Measurements from ENCODE around the gene ENDOV. TPM values are rescaled to one million over a fixed set of nuclear protein-coding genes. Genes with fewer than 3 reads are reported as not detected.

ENDOV gene
- total and polyA plus RNA-seq, 2 experiments from 2014 or later: 21.2 to 33.8 TPM

DNA sequence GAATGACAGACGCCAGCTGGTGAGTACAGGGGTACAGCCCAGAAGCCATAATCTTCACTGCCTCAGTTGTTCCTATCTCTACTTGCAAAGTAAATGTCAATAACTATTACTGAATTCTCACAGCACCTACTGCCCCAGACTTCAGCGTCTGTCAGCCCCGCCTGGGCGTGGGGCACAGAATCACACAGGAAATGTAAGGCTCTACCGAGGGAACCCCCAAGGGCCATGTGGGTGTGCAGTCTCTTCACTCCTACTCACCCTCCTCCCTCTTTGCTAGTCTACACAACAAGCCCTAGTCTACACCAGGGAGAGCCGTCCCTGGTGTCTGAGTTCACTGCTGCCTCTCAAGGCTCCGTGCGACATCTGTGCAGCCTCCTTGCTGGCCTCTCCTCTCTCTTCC, 57.0 kb downstream of the ENDOV start:
- Histone ChIP-seq H3K4me1 (ENCODE audit: insufficient read depth) (peaks cover 16% of the 10 kb centered on the region), H3K27me3 (peaks cover 96% of the 10 kb centered on the region), H3K79me2 (no peaks in the 10 kb centered on the region), H3K4me2 (no peak overlapping the region), H3K9me3 (ENCODE audit: low read depth) (no peaks in the 10 kb centered on the region), H2AFZ (no peak overlapping the region), H4K20me1 (ENCODE audit: insufficient read depth, poor library complexity, severe bottlenecking) (no peaks in the 10 kb centered on the region), H3K9me2 (replicated peaks; ENCODE audit: insufficient read depth) (no peaks in the 10 kb centered on the region), H3K27ac (no peak overlapping the region), H3K4me3 (no peak overlapping the region), H3K36me3 (replicated peaks; ENCODE audit: insufficient read depth, low read depth) (no peaks in the 10 kb centered on the region)
- TF ChIP-seq EZH2phosphoT487 (IDR thresholded peaks at IDR 0.05; ENCODE audit: low read depth, severe bottlenecking, unreplicated experiment) (no peak), EZH2 (IDR thresholded peaks at IDR 0.05; ENCODE audit: borderline replicate concordance) (no peak)
- TF ChIP-seq, protein P1, sequence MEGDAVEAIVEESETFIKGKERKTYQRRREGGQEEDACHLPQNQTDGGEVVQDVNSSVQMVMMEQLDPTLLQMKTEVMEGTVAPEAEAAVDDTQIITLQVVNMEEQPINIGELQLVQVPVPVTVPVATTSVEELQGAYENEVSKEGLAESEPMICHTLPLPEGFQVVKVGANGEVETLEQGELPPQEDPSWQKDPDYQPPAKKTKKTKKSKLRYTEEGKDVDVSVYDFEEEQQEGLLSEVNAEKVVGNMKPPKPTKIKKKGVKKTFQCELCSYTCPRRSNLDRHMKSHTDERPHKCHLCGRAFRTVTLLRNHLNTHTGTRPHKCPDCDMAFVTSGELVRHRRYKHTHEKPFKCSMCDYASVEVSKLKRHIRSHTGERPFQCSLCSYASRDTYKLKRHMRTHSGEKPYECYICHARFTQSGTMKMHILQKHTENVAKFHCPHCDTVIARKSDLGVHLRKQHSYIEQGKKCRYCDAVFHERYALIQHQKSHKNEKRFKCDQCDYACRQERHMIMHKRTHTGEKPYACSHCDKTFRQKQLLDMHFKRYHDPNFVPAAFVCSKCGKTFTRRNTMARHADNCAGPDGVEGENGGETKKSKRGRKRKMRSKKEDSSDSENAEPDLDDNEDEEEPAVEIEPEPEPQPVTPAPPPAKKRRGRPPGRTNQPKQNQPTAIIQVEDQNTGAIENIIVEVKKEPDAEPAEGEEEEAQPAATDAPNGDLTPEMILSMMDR (IDR thresholded peaks at IDR 0.05; ENCODE audit: poor library complexity): no peak
- DNase-seq (ENCODE audit: low spot score): no peak
- 85% methylated on average over 8 of the region's 8 CpGs for WGBS (ENCODE audit: low lambda C conversion rate, missing lambda C conversion rate)

DNA sequence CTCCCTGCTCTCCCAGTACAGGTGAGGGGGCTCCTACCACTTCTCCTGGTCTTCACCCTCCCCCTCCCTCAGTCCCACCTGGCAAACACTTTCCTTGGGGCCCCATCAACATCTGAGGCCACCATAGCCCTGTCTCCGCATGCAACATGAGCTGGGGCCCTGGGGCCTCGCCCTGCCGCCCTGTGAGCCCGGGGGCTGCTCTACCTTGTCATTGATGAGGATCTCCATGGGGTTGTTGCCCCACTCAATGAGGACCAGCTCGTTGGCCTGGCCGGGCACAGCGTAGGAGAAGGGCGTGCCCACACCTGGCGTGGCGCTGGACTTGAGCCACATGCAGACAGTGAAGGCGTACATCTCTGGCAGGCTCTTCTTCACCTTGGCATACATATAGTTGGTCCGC, 58.0 kb downstream of the ENDOV start:
- TF ChIP-seq, protein P1 (IDR thresholded peaks at IDR 0.05; ENCODE audit: poor library complexity): no peak
- no peak for TF ChIP-seq EZH2phosphoT487 (IDR thresholded peaks at IDR 0.05; ENCODE audit: low read depth, severe bottlenecking, unreplicated experiment)
- no peak for TF ChIP-seq EZH2 (IDR thresholded peaks at IDR 0.05; ENCODE audit: borderline replicate concordance)
- Histone ChIP-seq H3K79me2 (no peaks in the 10 kb centered on the region), H3K27ac (no peak overlapping the region), H3K4me3 (no peak overlapping the region), H3K4me1 (ENCODE audit: insufficient read depth) (peaks cover 25% of the 10 kb centered on the region), H3K9me3 (ENCODE audit: low read depth) (no peaks in the 10 kb centered on the region), H3K36me3 (replicated peaks; ENCODE audit: insufficient read depth, low read depth) (no peaks in the 10 kb centered on the region), H3K9me2 (replicated peaks; ENCODE audit: insufficient read depth) (no peaks in the 10 kb centered on the region), H2AFZ (no peak overlapping the region), H4K20me1 (ENCODE audit: insufficient read depth, poor library complexity, severe bottlenecking) (peaks cover 3% of the 10 kb centered on the region), H3K4me2 (no peak overlapping the region), H3K27me3 (peaks cover 95% of the 10 kb centered on the region)
- WGBS (ENCODE audit: low lambda C conversion rate, missing lambda C conversion rate): 92% methylated on average over 12 of the region's 12 CpGs
- no peak for DNase-seq (ENCODE audit: low spot score)

DNA sequence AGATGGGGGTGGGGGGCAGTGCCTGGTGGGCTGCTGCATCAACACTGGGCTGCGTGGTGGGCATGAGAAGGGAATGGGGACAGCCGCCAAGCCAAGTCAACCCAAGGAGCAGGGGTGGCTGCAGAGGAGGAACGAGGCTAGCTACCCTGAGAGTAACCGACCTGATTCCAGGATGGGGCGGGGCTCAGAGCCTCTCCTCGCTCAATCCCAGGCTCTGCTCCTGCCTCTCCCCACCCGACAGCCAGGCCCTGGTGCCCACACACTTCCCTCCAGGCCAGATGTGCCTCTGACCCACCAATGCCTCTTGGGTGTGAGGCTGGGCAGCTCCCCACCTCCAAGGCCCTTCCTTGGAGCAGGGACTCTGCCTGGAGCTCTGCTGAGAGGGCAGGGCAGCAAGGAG, 58.7 kb downstream of the ENDOV start:
- H3K79me2 ChIP-seq: no peaks in the 10 kb centered on the region
- H3K27me3 ChIP-seq: peaks cover 94% of the 10 kb centered on the region
- no peaks in the 10 kb centered on the region for H3K9me2 ChIP-seq (replicated peaks; ENCODE audit: insufficient read depth)
- H3K4me3 ChIP-seq: no peak overlapping the region
- no peaks in the 10 kb centered on the region for H3K36me3 ChIP-seq (replicated peaks; ENCODE audit: insufficient read depth, low read depth)
- TF ChIP-seq, protein P1 (IDR thresholded peaks at IDR 0.05; ENCODE audit: poor library complexity): no peak
- no peak for TF ChIP-seq EZH2 (IDR thresholded peaks at IDR 0.05; ENCODE audit: borderline replicate concordance)
- TF ChIP-seq EZH2phosphoT487 (IDR thresholded peaks at IDR 0.05; ENCODE audit: low read depth, severe bottlenecking, unreplicated experiment): no peak
- no peak overlapping the region for H2AFZ ChIP-seq
- H3K9me3 ChIP-seq (ENCODE audit: low read depth): no peaks in the 10 kb centered on the region
- H3K4me2 ChIP-seq: no peak overlapping the region
- peaks cover 3% of the 10 kb centered on the region for H4K20me1 ChIP-seq (ENCODE audit: insufficient read depth, poor library complexity, severe bottlenecking)
- WGBS (ENCODE audit: low lambda C conversion rate, missing lambda C conversion rate): 70% methylated on average over 7 of the region's 7 CpGs
- H3K4me1 ChIP-seq (ENCODE audit: insufficient read depth): peaks cover 31% of the 10 kb centered on the region
- DNase-seq (ENCODE audit: low spot score): no peak
- no peak overlapping the region for H3K27ac ChIP-seq

Measured in hepatocyte (in vitro differentiated cells).